Stimulated activated CD8-positive, alpha-beta memory T cell treated with anti-CD3 and anti-CD28 coated beads, Interleukin-2, amount 100 ng/mL, for 48 hours (primary cell): ENCODE measurements around the gene CLDN10.
"Not testable (repeated sequence)": the region's sequence is repeated elsewhere in the genome, so short reads cannot be mapped to it uniquely, and the experiment has no call there.

ENCODE experiments used
- DNase-seq, 2 donors: peaks; one replicate each; pipeline ENCODE4 v3.0.0-alpha.2; 2020; ENCODE audit warnings: low read depth in 2 of 2

CLDN10 gene, protein sequence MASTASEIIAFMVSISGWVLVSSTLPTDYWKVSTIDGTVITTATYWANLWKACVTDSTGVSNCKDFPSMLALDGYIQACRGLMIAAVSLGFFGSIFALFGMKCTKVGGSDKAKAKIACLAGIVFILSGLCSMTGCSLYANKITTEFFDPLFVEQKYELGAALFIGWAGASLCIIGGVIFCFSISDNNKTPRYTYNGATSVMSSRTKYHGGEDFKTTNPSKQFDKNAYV

DNA sequence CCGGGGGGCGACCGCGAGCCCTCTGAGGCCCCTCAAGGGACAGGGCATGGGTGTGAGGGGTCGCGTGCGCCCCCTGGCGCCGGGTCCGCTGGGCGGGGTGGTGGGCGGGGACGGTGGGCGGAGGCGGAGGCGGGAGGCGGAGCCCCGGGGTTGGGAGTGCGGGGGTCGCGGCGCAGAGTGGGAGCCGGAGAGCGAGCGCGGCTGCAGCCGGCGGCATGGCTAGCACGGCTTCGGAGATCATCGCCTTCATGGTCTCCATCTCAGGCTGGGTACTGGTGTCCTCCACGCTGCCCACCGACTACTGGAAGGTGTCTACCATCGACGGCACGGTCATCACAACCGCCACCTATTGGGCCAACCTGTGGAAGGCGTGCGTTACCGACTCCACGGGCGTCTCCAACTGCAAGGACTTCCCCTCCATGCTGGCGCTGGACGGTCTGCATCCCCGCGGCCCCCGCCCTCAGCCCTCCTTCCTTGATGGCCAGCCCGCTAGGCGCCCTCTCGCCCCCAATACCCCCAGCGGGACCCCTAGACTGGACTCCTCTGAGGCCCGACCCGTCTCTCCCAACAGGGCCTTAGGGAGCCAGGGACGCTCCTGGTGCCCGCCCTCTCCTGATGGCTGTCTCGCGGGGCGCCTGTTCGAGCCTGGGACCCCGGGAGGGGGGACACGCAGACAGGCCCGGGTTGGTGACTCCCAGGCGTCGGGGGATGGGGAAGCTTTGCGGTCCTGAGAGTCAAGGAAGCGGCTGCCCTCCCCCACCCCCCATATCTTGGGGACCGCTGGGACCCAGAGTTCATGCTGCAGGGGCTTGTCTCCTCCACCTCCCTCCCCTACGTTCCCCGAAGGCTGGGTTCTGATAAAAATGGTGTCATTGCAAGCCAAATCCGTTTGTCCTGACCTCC, at the start of gene CLDN10:
TSS of gene CLDN10 (plus strand) at position 182 of the 903 bp plus-strand sequence. CDS start at position 216, 34 bp downstream.
- DNase-seq, result no peak

DNA sequence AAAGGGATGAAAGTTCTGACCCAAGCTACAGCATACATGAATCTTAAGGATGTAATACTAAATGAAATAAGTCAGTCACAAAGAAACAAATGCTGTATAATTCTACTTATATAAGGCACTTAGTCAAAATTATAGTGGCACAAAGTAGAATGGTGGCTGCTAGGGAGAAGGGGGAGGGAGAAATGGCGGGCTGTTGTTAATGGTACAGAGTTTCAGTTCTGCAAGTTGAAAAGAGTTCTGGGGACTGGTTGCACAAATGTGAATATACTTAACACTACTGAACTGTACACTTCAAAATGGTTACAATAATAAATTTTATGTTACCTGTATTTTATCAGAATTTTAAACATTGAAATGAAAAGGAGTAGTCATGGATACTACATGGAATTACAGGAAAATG, 48.9 kb upstream of the CLDN10 start:
- no peak for DNase-seq

DNA sequence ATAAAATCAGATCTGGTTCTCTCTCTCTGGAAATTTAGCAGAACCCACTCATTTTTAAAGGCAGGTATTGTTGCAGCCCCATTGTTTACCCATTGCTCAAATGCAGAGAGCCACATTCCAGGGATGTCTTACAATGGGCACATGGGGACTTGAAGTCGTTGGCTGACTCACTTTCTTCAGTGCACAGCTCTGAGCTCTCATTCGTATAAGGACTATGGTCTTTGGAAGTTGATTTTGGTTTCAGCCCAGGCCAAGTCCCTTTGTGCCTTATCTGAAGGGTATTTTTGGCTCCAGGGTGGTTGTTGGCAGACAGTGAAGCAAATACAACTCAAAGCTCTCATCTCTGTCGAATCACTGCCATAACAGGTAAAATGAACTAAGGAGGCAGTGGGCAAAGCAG, 47.3 kb upstream of the CLDN10 start:
- no peak for DNase-seq

DNA sequence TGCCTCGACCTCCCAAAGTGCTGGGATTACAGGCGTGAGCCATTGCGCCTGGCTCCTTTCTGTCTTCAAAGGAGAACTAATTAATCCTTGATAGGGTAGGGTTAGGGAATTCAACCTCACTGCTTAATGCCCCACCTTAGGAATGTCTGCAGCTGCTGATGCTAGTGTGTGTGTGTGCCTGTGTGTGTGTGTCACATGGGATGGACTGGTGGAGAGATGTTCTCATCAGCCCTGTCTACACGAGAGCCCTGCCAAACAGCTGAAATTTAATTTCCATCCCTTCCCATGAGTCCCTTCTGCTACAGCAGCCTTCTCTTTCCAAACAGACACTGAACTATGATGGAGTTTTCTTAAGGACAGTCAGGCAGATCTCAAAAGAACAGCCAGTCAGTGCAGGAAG, 46.5 kb upstream of the CLDN10 start:
- no peak for DNase-seq

DNA sequence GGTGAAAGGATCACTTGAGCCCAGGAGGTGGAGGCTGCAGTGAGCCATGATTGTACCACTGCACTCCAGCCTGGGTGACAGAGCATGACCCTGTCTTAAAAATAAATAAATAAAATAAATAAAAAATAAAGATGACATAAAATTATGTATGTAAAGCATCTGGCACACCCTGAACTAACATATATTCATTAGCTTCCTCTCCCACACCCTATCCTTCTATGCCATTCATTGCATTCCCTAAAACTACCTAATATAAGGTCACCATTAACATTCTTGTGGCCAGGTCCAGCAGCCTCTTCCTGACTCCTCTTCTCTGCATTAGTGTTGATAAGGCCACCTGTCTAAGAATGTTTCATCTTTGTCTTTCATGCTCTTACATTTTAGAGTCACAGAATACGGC, 44.5 kb upstream of the CLDN10 start:
- DNase-seq, result no peak

DNA sequence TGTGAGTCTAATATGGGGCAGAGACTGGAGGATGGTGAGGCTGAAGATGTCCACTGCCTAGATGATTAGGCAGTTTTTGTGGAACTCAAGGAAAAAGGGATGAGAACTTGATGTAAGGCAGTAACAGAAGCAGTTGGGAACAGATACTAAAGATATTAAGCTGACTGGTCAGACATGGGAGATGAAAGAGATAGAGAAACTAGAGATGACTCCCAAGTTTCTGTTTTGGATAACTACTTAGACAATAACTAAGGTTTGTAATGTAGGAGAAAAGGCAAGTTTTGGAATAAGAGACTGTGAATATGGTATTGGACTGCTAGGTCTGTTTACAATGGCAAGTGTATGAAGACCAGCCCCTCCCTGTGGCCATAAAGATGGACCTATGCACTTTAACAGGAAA, 43.5 kb upstream of the CLDN10 start:
- DNase-seq, result no peak

DNA sequence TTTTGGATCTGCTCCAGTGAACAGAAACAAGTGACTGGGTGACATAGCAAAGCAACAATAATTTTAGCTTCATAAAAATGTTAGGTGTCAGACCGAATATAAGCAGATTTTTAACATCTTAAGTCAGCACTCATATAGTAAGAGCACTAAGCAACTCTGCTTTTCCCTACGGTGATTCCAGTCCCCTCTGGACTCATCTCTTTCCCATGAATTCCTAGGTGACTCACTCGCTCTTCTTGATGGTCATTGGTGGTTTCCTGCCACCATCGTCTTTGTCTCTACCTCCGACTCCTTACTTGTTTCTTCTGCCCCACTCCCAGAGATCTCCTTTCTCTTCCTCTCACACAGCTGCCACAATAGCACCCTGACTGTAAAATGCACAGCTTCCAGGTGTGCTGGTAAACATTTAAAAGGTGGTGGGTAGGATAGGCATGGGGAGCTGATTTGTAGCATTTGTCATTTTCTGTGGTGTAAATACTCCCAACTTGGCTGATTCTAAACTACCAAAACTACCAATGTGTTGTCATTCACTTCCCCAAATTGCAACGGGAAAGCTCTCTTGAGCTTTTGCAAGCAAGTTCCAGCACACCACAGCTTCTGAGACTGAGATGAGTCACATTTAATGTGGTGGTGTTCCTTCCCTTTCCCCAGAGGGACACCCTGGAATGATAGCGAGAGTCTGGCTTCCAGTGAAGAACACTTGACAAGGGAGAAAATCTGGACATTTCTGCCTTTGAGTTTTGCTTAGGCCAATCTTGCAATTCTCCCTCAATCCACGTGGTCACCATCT, 42.8 kb upstream of the CLDN10 start:
- DNase-seq, result no peak

DNA sequence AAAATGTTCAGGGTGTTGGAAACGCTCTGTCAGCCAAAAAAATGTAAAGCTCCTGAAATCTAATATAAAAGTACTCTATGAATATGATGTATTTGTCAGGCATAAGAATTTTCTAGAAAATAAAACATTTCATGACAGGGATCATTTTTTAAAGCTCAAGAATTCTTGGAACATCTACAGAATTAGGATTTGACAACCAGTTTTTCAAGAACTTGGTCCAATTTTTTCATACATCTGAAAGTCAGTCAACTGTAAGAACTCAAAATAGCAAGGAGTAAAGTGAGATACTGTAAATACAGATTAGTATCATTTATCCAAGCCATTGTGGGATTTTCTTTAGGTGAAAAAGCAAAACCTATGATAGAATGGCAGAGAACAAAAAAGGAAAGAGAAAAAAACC, 41.6 kb upstream of the CLDN10 start:
- no peak for DNase-seq

DNA sequence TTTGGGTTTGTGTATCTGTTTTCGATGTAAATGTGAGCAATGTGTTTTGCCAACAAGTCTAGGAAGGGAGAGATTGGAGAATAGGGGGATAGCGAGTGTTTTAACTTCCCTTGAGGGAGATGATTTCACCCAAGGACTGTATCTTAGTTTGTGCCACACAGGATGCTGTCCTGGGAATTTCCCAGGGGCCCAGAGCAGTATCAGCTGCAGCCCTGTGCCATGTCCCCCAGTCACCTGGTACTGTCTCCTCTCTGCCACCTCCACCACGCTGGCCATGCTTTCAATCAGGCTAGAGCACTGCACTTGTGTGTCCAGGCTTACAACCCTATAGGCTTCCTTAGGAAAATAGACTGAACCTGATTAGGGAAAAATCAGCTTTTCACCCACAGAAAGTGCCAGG, 40.1 kb upstream of the CLDN10 start:
- no peak for DNase-seq

DNA sequence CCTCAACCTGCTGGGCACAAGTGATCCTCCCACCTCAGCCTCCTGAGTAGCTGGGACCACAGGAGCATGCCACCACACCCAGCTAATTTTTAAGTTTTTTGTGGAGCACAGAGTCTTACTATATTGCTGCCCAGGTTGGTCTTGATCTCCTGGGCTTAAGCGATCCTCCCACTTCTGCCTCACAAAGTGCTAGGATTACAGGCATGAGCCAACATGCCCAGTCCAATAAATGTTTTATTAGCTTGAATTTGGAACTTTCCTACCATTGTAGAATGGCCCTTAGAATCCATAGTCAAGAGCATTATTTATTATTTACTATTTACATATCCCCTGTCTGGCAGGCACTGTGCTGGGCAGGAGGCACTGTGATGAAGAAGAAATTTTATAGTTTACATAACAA, 39.6 kb upstream of the CLDN10 start:
- no peak for DNase-seq

DNA sequence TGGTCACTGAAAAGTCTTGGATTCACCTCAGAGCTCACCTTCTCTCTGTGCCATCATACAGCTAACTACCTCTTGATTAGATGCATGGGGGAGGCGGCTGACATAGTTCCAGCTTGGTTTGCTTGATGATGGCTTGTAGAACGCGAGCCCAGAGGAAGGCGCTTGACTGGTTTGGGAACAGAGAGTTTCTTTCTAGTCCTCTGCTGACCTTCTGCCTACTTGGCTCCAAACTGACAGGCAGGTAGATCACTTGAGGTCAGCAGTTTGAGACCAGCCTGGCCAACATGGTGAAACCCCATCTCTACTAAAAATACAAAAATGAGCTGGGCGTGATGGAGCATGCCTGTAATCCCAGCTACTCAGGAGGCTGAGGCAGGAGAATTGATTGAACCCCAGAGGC, 36.9 kb upstream of the CLDN10 start:
- DNase-seq, result not testable (repeated sequence)

DNA sequence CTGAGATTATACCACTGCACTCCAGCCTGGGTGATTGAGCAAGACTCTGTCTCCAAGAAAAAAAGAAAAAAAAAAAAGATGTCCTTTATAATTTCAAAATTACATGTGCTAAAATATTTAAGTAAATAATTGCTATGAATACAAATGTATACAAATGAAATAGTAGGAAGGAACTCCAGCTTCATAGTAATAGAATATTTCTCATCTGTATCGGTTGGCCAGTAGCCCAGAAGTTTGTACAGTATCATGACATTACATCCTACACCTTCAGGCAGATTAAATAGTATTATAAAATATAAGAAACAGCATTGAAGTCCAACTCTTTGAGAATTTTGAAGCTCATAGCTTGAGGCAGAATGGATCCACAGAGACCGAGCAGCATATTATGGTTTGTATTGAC, 36.5 kb upstream of the CLDN10 start:
- no peak for DNase-seq

DNA sequence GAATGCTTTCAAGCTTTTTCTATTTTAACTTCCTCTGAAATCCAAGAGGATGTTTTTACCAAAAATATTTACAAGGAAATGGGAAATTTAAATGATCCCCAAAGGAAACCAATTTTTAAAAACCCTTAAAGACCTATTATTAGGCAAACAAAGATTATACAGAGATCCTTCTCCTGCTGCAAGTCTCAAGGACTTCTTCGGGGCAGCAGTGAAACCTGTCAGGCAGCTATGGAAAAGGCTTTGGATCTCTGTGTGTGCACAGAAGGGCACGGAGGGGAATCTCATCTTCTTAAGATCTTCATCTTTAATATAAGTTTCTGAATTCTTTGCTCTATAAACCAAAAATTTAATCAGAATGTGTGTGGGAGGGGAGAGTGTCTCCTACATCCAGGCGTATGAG, 36.0 kb upstream of the CLDN10 start:
- DNase-seq, result no peak

DNA sequence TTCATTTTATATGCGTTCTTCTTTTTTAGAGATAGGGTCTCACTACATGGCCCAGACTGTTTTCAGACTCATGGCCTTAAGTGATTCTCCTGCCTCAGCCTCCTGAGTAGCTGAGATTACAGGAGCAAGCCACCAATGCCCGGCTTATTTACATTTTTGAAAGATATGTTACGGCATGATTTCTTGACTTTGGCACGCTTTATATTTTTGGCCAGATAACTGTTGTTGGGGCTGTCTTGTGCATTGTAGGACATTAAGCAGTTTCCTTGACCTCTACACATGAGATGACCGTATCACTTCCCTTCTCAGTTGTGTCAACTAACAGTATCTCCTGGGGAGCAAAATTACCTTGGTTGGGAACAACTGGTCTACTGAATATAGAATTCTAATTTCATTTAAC, 28.9 kb upstream of the CLDN10 start:
- DNase-seq, result no peak

DNA sequence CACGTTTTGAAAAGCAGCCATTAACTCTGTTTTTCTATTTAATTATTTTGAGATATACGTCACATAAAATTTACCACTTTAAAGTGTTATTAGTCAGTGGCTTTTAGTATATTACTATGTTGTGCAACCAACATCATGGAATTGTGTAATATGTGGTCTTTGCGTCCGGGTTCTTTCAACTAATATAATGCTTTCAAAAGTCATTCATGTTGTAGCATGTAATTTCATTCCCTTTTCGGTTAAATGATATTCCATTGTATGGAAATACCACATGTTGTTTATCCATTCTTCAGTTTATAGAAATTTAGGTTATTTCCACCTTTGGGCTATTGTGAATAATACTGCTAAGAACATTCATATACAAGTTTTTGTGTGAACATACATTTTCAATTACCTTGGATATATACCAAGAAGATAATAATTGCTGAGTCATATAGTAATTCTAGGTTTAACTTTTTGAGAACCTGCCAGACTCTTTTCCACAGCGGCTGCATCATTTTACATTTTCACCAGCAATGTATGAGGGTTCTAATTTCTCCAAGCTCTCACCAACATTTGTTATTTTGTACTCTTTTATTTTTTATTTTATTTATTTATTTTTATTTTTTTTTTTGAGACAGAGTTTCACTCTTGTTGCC, 28.1 kb upstream of the CLDN10 start:
- no peak for DNase-seq

DNA sequence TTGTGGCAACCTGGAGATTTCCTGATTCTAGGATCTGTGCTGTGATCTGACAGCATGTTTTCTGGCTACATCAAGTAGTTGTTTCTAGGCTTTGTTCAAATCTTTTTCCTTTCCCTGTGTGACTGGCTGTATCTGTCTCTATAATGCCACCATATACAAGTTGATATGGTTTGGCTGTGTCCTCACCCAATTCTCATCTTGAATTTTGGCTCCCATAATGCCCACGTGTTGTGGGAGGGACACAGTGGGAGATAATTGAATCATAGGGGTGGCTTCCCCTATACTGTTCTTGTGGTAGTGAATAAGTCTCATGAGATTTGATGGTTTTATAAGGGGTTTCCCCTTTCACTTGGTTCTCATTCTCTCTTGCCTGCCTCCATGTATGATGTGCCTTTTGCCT, 24.6 kb upstream of the CLDN10 start:
- no peak for DNase-seq

DNA sequence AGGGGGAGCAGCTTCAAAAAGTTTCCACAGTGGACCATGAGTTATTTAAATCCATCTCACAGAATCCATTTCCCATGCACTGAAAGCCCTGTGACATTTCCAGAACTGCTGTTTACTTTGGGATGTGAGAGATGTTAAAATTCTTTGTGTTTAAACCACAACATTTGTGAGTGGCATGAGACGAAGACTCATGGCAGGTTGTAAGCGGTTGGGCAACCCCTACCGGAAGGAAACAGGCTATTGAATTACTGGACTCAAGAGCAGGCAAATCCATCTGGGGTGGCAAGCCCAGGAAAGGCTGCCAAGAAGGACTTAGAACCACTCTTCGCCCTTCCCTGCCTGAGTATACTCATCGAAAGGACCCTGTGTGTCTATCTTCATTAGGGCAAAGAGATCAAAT, 22.3 kb upstream of the CLDN10 start:
- no peak for DNase-seq

DNA sequence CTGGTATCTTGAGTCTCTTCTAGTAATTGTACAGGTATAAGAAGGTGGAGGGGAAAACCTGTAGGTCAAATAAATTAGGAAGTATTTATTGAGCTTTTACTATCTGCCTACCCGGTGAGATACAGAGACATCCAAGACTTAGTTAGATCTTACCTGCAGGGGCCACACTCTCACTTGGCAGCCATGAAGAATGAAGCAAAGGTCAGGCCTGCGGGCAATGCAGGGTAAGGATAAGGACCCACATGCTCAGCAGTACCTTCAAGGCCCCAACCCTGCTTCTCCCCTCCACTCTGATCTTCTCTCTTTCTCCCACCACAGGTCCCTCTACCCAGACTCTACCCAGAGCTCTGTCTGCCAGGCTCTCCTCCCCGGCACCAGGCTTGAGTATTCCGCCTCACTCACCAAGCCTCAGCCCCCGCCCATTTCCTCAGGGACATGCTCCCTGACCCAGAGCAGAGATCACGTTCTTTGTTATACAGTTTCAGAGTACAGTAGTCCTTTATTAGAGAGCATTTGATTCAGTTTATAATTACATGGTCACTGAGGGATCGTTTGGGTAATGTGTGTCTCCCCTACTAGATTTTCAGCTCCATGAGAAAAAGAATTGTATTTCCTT, 18.9 kb upstream of the CLDN10 start:
- no peak for DNase-seq

DNA sequence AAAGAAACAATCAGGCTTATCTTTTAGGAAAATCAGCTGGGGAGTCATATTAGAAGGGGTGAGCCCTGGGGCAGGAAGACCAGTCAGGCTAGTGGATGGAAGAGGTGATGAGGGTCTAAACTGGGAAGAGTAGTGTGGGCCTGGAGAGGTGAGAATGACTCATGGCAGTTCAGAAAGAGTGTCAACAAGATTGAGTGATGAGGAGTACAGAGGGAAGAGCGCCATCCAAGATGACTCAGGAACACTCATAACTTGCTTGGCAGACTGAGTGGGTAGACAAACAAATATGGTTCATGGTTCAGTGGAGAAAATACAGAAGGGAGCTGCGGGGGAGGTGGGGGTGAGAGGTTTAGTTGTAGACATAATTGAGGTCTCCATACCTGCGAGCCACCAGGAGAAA, 17.3 kb upstream of the CLDN10 start:
- DNase-seq, result no peak

DNA sequence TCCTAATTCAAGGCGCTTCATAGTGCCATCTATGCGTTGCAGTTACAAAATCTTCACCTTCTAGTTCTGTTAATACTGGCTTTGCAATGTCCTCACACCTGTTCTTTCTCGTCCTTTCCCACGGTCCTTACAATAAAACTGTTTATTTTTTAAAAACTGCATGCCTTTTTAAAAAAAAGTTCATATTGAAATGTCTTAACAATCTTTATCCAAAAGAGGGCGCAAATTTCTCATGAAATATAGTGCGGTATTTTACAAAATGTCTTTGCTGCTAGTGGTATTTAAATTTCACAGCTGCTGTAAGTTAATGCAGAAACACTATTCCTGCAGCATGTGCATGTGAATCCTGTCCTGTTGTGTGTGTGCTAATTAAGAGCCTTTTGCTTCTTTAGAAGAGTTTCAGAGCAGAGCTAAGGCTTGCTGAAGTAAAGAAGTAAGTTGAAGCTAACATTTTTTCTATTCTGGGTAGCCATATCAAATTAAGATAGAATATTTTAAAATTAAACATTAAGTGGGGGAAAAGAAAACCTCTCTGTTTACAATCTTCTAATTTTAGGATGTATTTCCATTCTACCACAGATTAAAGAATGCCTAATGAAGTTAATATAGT, 15.8 kb upstream of the CLDN10 start:
- DNase-seq, result no peak

DNA sequence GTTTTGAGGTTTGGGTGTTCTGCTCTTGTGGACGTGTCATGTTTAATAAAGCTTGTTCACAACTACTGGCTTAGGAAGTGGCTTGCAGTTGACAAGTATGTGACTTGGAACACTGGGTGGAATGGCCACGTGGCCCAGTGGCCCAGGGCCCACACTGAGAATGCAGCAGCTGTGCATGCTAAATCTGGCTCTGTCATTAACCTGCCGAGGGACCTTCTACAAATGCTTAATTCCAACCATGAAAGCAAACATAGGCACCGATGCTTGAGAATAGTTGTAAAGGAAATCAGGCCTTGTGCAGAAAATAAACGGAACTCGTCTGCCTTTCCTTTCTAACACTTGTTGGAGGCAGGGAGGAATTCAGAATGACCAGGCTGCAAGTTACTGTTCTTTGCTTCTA, 11.6 kb upstream of the CLDN10 start:
- no peak for DNase-seq
